Aorta (tissue), 5 donors: ENCODE measurements around the gene GSDME. TPM values are rescaled to one million over a fixed set of nuclear protein-coding genes. Genes with fewer than 3 reads are reported as not detected.

Source experiments
- ATAC-seq: fragments of 200-7000 bp; cut with Tn5 transposase; one replicate; pipeline ENCODE4 v1.9.1; 2022; ENCODE audit warnings: moderate library complexity; ENCODE audit not compliant: low FRiP score
- DNase-seq, 2 donors: peaks; one replicate each; pipeline ENCODE4 v3.0.0-alpha.2; 2020
- H3K27ac ChIP-seq, 2 donors: one replicate each; pipeline ENCODE4 v1.5.1; 2013; ENCODE audit warnings: low read length in 2 of 2, mild to moderate bottlenecking in 2 of 2, moderate library complexity in 2 of 2, control low read depth in 1 of 2, inconsistent platforms in 1 of 2, low read depth in 1 of 2
- H3K27me3 ChIP-seq, 2 donors: one replicate each; pipeline ENCODE4 v1.6.1; 2013; ENCODE audit warnings: control low read depth in 1 of 2, low read length in 1 of 2, mild to moderate bottlenecking in 1 of 2, moderate library complexity in 1 of 2; ENCODE audit not compliant: insufficient read depth in 2 of 2, control insufficient read depth in 1 of 2
- H3K36me3 ChIP-seq, 2 donors: one replicate each; pipeline ENCODE4 v1.6.1; 2013; ENCODE audit warnings: control low read depth in 1 of 2, low read length in 1 of 2, mild to moderate bottlenecking in 1 of 2; ENCODE audit not compliant: insufficient read depth in 2 of 2, control insufficient read depth in 1 of 2
- H3K4me1 ChIP-seq, 2 donors: one replicate each; pipeline ENCODE4 v1.6.1; 2013; ENCODE audit warnings: low read length in 2 of 2, control low read depth in 1 of 2, mild to moderate bottlenecking in 1 of 2, moderate library complexity in 1 of 2; ENCODE audit not compliant: insufficient read depth in 2 of 2, control insufficient read depth in 1 of 2
- H3K4me3 ChIP-seq, 2 donors: one replicate each; pipeline ENCODE4 v1.5.1; 2013; ENCODE audit warnings: low read length in 2 of 2, control low read depth in 1 of 2, mild to moderate bottlenecking in 1 of 2
- H3K9me3 ChIP-seq: one replicate; pipeline ENCODE4 v1.6.1; 2013; ENCODE audit warnings: mild to moderate bottlenecking, low read length; ENCODE audit not compliant: control insufficient read depth
- WGBS, 2 donors: extraction: QIAGEN DNeasy Blood & Tissue Kit; methylation state at CpG; one replicate each; pipeline ENCODE4 v1.1.7; 2013; 5-methylcytosine and 5-hydroxymethylcytosine counted together
- intact Hi-C, 2 donors: fragments of 100-400 bp; cut with DNase I; formaldehyde crosslinking; loops; one replicate each; pipeline versions ENCODE4 v1.14.2 to v1.15.0; 2022
- long read RNA-seq, 2 donors: library from polyadenylated mRNA; unstranded; transcript quantifications; one replicate each; pipeline ENCODE4 v2.0.0, GENCODE V29; 2020 to 2021
- polyA plus RNA-seq, 2 donors: library from polyadenylated mRNA; stranded (reverse); fragments of 200-250 nt; gene quantifications; one replicate each; pipeline ENCODE4 v1.2.3, GENCODE V29; 2013
- total RNA-seq, 2 donors: library from RNA; stranded (reverse); fragmentation: NEBNext Ultra II Directional; extraction: Animal tissue kit (Norgen Biotek cat#: 25700); gene quantifications; one replicate each; pipeline ENCODE4 v1.2.1, GENCODE V29; 2021
- donor health status: healthy with polysubstance abuse.
- donor health status: Bipolar disorder and iron deficiency.
- donor health status: DM: no; HTN: no; CAD: no.
- donor health status: DM: no; HTN: no; CAD: no.
- donor health status: DM: yes; HTN: yes; CAD: no.

The GSDME gene
- total RNA-seq (10 to 100 TPM; 16.3 to 18.6 TPM), polyA plus RNA-seq (10 to 100 TPM; 15.1 to 20.3 TPM)
- long read RNA-seq, donor 1, transcript GSDME-203 (9 exons, 1,997 nt): minor isoform, 9 of 116 reads
- long read RNA-seq, donor 1, transcript GSDME-215 (10 exons, 2,250 nt): major isoform, 80 of 116 reads
- long read RNA-seq, donor 1, partial matches to known transcripts: 19 of 116 reads
- long read RNA-seq, donor 1, other reads (novel, unspliced or antisense): 8 of 116 reads
- long read RNA-seq, donor 2, transcript GSDME-215 (10 exons, 2,250 nt): major isoform, 14 of 18 reads
- long read RNA-seq, donor 2, partial matches to known transcripts: 3 of 18 reads
- long read RNA-seq, donor 2, other reads (novel, unspliced or antisense): 1 of 18 reads

GRCh38 chr7:24757353-24758275, at the start of gene GSDME:
TSS of gene GSDME (minus strand) at chr7:24757464. CDS start at chr7:24749774, 7,690 bp downstream.
- intact Hi-C loops: no loop called here
- H3K4me3 ChIP-seq: peak within 1 kb of the TSS; percentile 63 to 74
- peak within 1 kb of the TSS in 1 of 2 donors; percentile 62 for H3K27ac ChIP-seq
- no peaks in the 10 kb centered on the region for H3K36me3 ChIP-seq
- H3K4me1 ChIP-seq: no peaks in the 10 kb centered on the region
- no peaks in the 10 kb centered on the region for H3K9me3 ChIP-seq
- ATAC-seq (peak; percentile 94), DNase-seq (peak; percentile 79 to 90)
- no peaks in the 10 kb centered on the region for H3K27me3 ChIP-seq
- WGBS, 2 donors: 8 to 13% methylated on average over 59 to 81 of the region's 81 CpGs

GRCh38 chr7:24802300-24802699, 45.0 kb upstream of the GSDME start:
- no peaks in the 10 kb centered on the region for H3K9me3 ChIP-seq
- DNase-seq: no peak
- no peak overlapping the region for H3K27ac ChIP-seq
- no peak overlapping the region for H3K4me3 ChIP-seq
- intact Hi-C loops: no loop called here
- H3K36me3 ChIP-seq: no peaks in the 10 kb centered on the region
- no peaks in the 10 kb centered on the region for H3K27me3 ChIP-seq
- ATAC-seq: no peak
- no peaks in the 10 kb centered on the region for H3K4me1 ChIP-seq
- 94 to 95% methylated on average over 5 of the region's 5 CpGs for WGBS, 2 donors

- no peak for ATAC-seq
- no peak for DNase-seq
- no peak overlapping the region for H3K27ac ChIP-seq
- no peaks in the 10 kb centered on the region for H3K9me3 ChIP-seq
- H3K4me1 ChIP-seq: no peaks in the 10 kb centered on the region
- intact Hi-C loops: no loop called here
- 92 to 94% methylated on average over 2 of the region's 2 CpGs for WGBS, 2 donors
- no peaks in the 10 kb centered on the region for H3K36me3 ChIP-seq
- no peak overlapping the region for H3K4me3 ChIP-seq
- no peaks in the 10 kb centered on the region for H3K27me3 ChIP-seq
Observed at GRCh38 chr7:24801883-24802282, 44.6 kb upstream of the GSDME start.

- WGBS, 2 donors: 93 to 98% methylated on average over 8 to 9 of the region's 9 CpGs
- no peaks in the 10 kb centered on the region for H3K27me3 ChIP-seq
- no peaks in the 10 kb centered on the region for H3K36me3 ChIP-seq
- DNase-seq (no peak), ATAC-seq (no peak)
- no peaks in the 10 kb centered on the region for H3K9me3 ChIP-seq
- no peak overlapping the region for H3K4me3 ChIP-seq
- H3K4me1 ChIP-seq: no peaks in the 10 kb centered on the region
- intact Hi-C loops: no loop called here
- no peak overlapping the region for H3K27ac ChIP-seq
Observed at GRCh38 chr7:24800667-24801066, 43.4 kb upstream of the GSDME start.

GRCh38 chr7:24800073-24800472, 42.8 kb upstream of the GSDME start:
- ATAC-seq (no peak), DNase-seq (no peak)
- Histone ChIP-seq H3K27me3 (no peaks in the 10 kb centered on the region), H3K4me3 (no peak overlapping the region), H3K4me1 (no peaks in the 10 kb centered on the region), H3K36me3 (no peaks in the 10 kb centered on the region), H3K9me3 (no peaks in the 10 kb centered on the region), H3K27ac (no peak overlapping the region)
- 89 to 92% methylated on average over 6 of the region's 6 CpGs for WGBS, 2 donors
- intact Hi-C loops: no loop called here

- no peaks in the 10 kb centered on the region for H3K36me3 ChIP-seq
- no peak overlapping the region for H3K4me3 ChIP-seq
- no peaks in the 10 kb centered on the region for H3K9me3 ChIP-seq
- WGBS, 2 donors: 78 to 83% methylated on average over 3 of the region's 3 CpGs
- no peak for DNase-seq
- intact Hi-C loops: no loop called here
- H3K27me3 ChIP-seq: no peaks in the 10 kb centered on the region
- no peak overlapping the region for H3K27ac ChIP-seq
- no peak for ATAC-seq
- H3K4me1 ChIP-seq: no peaks in the 10 kb centered on the region
Observed at GRCh38 chr7:24799506-24799905, 42.2 kb upstream of the GSDME start.

GRCh38 chr7:24798261-24798660, 41.0 kb upstream of the GSDME start:
- H3K36me3 ChIP-seq: no peaks in the 10 kb centered on the region
- WGBS, 2 donors: 55 to 72% methylated on average over 4 of the region's 4 CpGs
- ATAC-seq: no peak
- H3K4me3 ChIP-seq: no peak overlapping the region
- no peak overlapping the region for H3K27ac ChIP-seq
- no peaks in the 10 kb centered on the region for H3K9me3 ChIP-seq
- intact Hi-C loops: no loop called here
- no peak for DNase-seq
- H3K4me1 ChIP-seq: no peaks in the 10 kb centered on the region
- H3K27me3 ChIP-seq: no peaks in the 10 kb centered on the region

- DNase-seq (no peak), ATAC-seq (no peak)
- no peaks in the 10 kb centered on the region for H3K4me1 ChIP-seq
- WGBS, 2 donors: 94 to 95% methylated on average over 4 of the region's 4 CpGs
- H3K27ac ChIP-seq: no peak overlapping the region
- no peak overlapping the region for H3K4me3 ChIP-seq
- no peaks in the 10 kb centered on the region for H3K27me3 ChIP-seq
- intact Hi-C loops: no loop called here
- H3K9me3 ChIP-seq: no peaks in the 10 kb centered on the region
- H3K36me3 ChIP-seq: no peaks in the 10 kb centered on the region
Observed at GRCh38 chr7:24797270-24797669, 40.0 kb upstream of the GSDME start.
